Nephron (organoid): ENCODE measurements around the gene USP27X.

ENCODE experiments used
- H3K27ac Mint-ChIP-seq, 3 experiments: 2 replicates each; pipeline ENCODE4 v1.8.0; 2020; ENCODE audit warnings: mixed read lengths in 3 of 3, mild to moderate bottlenecking in 2 of 3, moderate library complexity in 1 of 3
- H3K27me3 Mint-ChIP-seq: 2 replicates; pipeline ENCODE4 v1.8.0; 2021; ENCODE audit warnings: low read depth, mild to moderate bottlenecking, moderate library complexity, mixed read lengths
- H3K36me3 Mint-ChIP-seq: 2 replicates; pipeline ENCODE4 v1.8.0; 2020; ENCODE audit warnings: low read depth, mixed read lengths
- H3K4me1 Mint-ChIP-seq: 2 replicates; pipeline ENCODE4 v1.8.0; 2020; ENCODE audit warnings: mixed read lengths
- H3K4me3 Mint-ChIP-seq, 3 experiments: 2 replicates each; pipeline ENCODE4 v1.8.0; 2020; ENCODE audit warnings: mild to moderate bottlenecking in 3 of 3, mixed read lengths in 3 of 3, moderate library complexity in 2 of 3
- H3K9me3 Mint-ChIP-seq: 2 replicates; pipeline ENCODE4 v1.8.0; 2020; ENCODE audit warnings: mixed read lengths
- CTCF ChIP-seq, 3 experiments: fragments of 200-600 bp; sonication (generic); IDR thresholded peaks; one replicate each; pipeline ENCODE4 v1.5.0; 2021; ENCODE audit warnings: antibody characterized with exemption in 3 of 3; ENCODE audit not compliant: unreplicated experiment in 3 of 3

The USP27X gene

DNA sequence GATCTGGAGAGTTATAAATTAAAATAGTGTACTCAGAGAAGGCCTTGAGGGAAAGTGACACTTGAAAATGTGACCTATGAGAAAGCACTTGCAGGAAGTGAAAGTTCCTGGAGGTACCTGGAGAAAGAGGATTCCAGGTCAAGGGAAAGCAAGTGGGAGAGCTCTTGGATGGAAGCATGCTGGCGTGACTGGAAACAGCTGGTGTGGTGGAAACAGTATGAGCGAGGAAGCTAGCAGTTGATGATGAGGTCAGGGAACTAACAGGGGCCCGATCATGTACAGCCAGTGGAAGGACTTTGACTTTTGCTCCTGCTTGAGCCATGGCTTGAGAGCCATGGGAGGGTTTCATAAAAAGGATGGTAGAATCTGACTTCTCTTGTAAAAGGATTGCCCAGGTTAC is 33.6 kb downstream of the USP27X start:
- no peak overlapping the region for H3K27ac Mint-ChIP-seq
- no peaks in the 10 kb centered on the region for H3K4me1 Mint-ChIP-seq
- no peak overlapping the region for H3K4me3 Mint-ChIP-seq
- TF ChIP-seq CTCF (IDR thresholded peaks at IDR 0.05; ENCODE audit: unreplicated experiment in 3 of 3) = no peak
- H3K36me3 Mint-ChIP-seq = no peaks in the 10 kb centered on the region
- H3K27me3 Mint-ChIP-seq = no peaks in the 10 kb centered on the region
- H3K9me3 Mint-ChIP-seq = no peaks in the 10 kb centered on the region

GRCh38 chrX:49915361-49916222 is 36.3 kb downstream of the USP27X start:
- no peaks in the 10 kb centered on the region for H3K9me3 Mint-ChIP-seq

DNA sequence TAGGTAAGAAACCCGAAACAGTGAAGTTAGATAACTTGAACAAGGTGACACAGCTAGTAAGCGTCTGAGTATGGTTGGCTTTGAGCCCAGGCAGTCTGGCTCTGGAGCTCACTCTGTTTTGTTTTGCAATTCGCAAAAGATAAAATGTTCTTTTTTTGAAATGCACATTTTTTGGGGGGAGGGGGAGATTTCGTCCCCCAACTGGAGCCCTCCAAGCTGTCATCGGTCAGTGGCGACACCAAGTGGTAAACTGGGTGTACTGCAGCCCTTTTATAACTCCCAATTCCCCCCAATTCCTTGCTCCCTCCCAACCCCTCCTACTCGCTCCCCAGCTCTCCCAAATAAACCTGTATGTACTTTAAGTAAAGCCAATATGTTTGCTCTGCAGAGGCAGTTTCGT is 40.3 kb downstream of the USP27X start:
- Mint-ChIP-seq H3K9me3 (no peaks in the 10 kb centered on the region), H3K27me3 (no peaks in the 10 kb centered on the region)
- TF ChIP-seq CTCF (IDR thresholded peaks at IDR 0.05; ENCODE audit: unreplicated experiment in 3 of 3) = peak; percentile 69 to 81 (median 70)

More at GRCh38 chrX:49915361-49916222, 36.3 kb downstream of the USP27X start:
- peak; percentile 70 to 72 (median 71) for TF ChIP-seq CTCF (IDR thresholded peaks at IDR 0.05; ENCODE audit: unreplicated experiment in 3 of 3)
- H3K27ac Mint-ChIP-seq = no peak overlapping the region
- H3K36me3 Mint-ChIP-seq = no peaks in the 10 kb centered on the region
- no peaks in the 10 kb centered on the region for H3K27me3 Mint-ChIP-seq
- no peak overlapping the region for H3K4me3 Mint-ChIP-seq
- H3K4me1 Mint-ChIP-seq = peaks cover 10% of the 10 kb centered on the region

DNA sequence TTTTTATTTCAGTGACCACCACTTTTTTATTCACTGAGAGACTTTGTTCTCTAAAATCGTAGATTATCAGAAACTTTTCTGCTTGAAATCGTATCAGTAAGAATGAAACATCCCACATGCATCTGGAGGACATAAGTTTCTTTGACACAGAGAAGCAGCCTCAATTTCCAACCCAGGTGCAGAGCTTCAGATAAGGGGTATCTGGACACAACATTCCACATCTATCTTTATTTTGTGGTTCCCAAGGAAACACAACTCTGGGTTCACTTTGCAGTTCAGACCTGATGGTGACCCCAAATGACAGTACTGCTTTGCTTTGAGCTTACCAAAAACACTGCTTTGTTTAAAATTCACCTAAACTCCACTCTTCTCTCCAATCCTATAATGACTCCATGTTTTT is 41.8 kb downstream of the USP27X start:
- Mint-ChIP-seq H3K9me3 (no peaks in the 10 kb centered on the region), H3K27me3 (no peaks in the 10 kb centered on the region), H3K36me3 (peaks cover 4% of the 10 kb centered on the region), H3K4me3 (no peak overlapping the region), H3K4me1 (peaks cover 41% of the 10 kb centered on the region), H3K27ac (peak overlapping the region; percentile 88 to 98 (median 96))
- no peak for TF ChIP-seq CTCF (IDR thresholded peaks at IDR 0.05; ENCODE audit: unreplicated experiment in 3 of 3)

More for the DNA sequence above, 40.3 kb downstream of the USP27X start:
- peaks cover 2% of the 10 kb centered on the region for H3K36me3 Mint-ChIP-seq
- peaks cover 28% of the 10 kb centered on the region for H3K4me1 Mint-ChIP-seq
- H3K4me3 Mint-ChIP-seq = no peak overlapping the region
- peak overlapping the region; percentile 33 to 85 (median 84) for H3K27ac Mint-ChIP-seq

DNA sequence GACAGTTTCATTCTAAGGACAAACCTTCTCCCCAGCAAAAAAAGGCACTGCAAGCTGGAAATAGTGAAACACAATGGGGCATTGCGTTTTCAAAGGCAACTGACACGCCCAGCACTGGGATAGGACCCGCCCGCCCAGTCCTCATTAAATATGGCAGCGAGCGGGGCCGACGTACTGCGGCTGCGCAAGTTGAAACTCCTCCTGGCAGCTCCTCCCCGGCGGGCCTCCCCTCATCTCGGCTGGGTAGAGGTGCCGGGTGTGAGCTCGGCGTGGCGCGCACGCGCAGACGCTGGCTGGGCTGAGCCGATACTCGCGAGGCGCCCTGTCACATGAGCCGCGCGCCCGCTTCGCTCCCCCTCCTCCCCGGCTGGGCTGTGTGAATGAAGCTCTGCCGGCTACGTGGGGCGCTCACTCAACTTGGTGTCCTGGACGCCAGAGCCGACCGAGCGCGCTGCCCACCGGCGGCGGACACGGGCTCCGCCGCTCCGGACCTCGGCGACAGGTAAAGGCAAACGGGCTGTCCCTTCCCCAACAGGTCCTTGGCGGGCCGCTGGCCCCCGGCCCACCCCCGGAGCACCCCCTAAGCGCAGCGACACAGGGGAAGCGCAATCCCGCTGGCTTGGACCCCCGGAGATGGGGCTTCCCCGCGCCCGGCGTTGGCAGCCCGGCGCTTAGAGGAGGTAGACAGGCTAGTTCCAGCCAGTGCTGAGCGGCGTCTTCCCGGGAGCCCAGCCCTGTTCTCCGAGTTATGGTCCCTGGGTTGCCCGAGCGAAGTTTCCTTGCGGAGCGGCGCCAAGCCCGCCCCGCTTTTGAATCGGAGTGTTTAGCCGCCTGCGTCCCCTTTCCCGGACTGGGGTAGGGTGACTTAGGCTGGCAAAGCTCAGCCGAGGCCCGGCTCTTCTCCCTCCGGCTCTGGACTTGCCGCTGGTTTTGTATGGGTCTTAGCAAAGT is 43.3 kb downstream of the USP27X start, which contains the start of gene CLCN5:
TSS of gene CLCN5 (plus strand) at position 306 of the 951 bp plus-strand sequence. CDS start 2,703 bp downstream, outside the sequence.
- Mint-ChIP-seq H3K27ac (peak within 1 kb of the TSS; percentile 88 to 98 (median 96)), H3K9me3 (no peaks in the 10 kb centered on the region), H3K4me1 (peaks cover 53% of the 10 kb centered on the region), H3K36me3 (peaks cover 11% of the 10 kb centered on the region), H3K27me3 (no peaks in the 10 kb centered on the region), H3K4me3 (peak within 1 kb of the TSS; percentile 85 to 94 (median 92))
- no peak for TF ChIP-seq CTCF (IDR thresholded peaks at IDR 0.05; ENCODE audit: unreplicated experiment in 3 of 3)
